Activated CD4-positive, alpha-beta T cell treated with anti-CD3 and anti-CD28 coated beads for 4 hours (primary cell): ENCODE data around the gene PRKCA.
"Not testable (repeated sequence)": the region's sequence is repeated elsewhere in the genome, so short reads cannot be mapped to it uniquely, and the experiment has no call there.

Source experiments
- DNase-seq, 2 donors: peaks; one replicate each; pipeline ENCODE4 v3.0.0-alpha.2; 2020

Gene PRKCA

GRCh38 chr17:66290101-66290722 lies 12.2 kb upstream of the PRKCA start:
- DNase-seq = no peak

DNA sequence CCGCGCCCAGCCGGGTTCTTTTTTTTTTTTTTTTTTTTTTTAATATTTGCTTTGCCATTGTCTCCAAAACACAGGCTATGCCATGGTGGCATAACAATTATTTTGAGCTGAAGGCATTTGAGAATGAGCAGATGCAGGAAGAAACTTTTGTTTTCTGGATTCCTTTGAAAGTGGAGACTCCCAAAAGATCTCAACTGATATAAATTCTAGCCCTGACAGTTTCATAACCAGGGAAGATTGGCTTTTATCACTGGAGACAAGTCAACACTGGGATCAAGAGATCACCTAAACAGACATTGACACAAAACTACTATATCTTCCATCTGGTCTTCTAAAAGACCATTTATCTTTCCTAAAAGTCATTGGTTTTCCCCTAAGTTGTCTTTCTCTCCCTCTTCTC lies 10.1 kb upstream of the PRKCA start:
- no peak for DNase-seq

- DNase-seq = no peak
These were observed 6.1 kb upstream of the PRKCA start for GRCh38 chr17:66296289-66296725.

DNA sequence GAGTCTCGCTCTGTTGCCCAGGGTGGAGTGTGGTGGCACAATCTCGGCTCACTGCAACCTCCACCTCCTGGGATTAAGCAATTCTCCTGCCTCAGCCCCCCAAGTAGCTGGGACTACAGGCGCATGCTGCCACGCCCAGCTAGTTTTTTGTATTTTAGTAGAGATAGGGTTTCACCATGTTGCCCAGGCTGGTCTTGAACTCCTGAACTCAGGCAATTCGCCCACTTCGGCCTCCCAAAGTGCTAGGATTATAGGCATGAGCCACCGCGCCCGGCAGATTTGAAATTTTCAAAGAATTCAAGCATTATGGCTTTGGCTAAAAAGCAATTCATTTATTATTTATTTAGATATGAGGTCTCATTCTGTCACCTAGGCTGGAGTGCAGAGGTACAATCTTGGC lies 5.0 kb upstream of the PRKCA start:
- not testable (repeated sequence) for DNase-seq

DNA sequence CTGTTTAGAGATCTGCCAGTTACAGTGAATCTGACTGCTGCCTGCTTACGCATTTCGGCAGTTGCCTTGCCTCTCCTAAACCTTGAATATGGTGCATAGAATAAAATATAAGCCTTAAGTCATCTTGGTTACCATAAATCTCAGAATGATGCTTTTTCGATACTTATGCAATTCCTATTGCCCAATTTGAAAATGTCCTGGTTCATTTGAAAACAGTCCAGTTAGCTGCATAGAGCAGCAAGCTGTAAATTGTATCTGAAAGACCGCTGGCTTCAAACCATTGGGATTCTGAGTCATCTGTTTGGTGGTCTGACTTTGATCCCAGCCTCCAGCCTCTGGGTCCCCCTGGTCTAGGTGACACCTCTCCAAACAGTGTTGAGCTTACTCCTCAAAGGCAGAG lies 2.7 kb upstream of the PRKCA start:
- DNase-seq = no peak

DNA sequence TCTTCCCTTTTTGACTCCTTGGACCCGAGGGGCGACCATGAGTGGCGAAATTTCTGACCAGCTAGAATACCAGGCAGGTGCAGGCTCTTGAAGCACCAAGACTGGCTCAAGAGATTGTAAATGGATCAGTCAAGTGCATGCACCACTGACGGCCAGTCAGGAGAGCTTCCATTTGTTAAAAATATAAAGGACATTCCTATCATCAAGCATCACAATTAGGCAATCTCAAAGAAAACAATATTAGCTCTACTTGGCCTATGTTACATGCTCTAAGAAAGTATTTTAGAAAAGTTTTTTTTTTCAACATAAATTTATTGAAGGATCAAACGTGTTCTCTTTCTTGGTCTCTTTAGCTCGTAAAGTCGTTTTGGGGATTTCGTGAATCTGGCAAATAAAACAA lies 1.5 kb upstream of the PRKCA start:
- no peak for DNase-seq

DNA sequence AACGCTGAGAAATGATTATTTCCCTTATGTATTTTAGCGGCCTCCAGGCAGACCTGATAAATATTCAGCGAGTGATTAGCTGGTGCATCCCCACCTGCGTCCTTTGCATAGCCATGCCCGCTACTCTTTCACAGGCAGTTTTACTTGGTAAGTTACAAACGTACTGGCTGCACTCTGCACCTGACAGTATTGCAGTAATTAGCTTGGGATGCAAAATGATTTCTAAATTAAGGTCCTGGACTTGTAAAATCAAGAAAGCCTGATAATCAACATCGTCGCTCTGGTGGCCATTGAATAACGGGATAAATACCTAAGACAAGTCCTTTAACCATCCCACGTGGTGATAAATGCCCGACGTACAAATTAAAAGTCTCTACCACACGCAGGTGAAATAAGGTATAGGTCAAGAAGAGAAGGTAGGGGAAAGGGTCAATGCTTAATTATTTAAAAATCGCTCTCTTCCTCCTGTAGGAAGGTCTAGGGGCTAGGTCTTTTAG lies 998 bp upstream of the PRKCA start:
- DNase-seq = no peak

DNA sequence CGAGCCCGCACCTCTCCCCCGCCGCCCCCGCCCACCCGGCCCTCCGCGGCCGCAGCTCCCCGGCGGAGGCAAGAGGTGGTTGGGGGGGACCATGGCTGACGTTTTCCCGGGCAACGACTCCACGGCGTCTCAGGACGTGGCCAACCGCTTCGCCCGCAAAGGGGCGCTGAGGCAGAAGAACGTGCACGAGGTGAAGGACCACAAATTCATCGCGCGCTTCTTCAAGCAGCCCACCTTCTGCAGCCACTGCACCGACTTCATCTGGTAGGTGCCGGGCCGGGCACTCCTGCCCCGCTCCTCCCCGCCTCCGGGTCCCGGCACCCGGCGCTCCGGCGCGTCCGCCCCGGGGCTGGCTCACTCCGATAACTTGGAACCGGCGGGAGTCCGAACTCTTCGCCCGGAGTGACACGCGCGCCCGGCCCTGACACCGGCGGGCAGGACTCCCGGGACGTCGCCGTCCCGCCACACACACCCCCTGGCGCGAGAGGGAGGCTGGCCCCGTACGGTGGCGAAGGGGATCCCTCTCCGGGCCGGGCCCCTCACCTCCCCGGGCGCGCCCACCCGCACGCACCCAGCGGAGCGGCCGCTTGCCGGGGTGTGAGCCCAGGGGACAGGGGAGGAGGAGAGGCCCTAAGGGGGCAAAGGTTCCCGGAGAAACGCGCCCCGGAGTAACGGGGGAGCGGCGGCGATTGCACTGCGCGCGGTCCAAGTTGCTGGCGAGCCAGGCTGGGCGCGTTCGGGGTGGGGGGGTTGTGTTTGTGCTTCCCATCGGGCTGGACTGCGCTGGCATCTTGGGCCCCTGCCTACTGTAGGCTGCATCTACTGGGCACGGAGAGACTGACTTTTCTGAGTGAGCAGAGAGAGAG lies 581 bp downstream of the PRKCA start:
- DNase-seq = peak; percentile 38 to 43

DNA sequence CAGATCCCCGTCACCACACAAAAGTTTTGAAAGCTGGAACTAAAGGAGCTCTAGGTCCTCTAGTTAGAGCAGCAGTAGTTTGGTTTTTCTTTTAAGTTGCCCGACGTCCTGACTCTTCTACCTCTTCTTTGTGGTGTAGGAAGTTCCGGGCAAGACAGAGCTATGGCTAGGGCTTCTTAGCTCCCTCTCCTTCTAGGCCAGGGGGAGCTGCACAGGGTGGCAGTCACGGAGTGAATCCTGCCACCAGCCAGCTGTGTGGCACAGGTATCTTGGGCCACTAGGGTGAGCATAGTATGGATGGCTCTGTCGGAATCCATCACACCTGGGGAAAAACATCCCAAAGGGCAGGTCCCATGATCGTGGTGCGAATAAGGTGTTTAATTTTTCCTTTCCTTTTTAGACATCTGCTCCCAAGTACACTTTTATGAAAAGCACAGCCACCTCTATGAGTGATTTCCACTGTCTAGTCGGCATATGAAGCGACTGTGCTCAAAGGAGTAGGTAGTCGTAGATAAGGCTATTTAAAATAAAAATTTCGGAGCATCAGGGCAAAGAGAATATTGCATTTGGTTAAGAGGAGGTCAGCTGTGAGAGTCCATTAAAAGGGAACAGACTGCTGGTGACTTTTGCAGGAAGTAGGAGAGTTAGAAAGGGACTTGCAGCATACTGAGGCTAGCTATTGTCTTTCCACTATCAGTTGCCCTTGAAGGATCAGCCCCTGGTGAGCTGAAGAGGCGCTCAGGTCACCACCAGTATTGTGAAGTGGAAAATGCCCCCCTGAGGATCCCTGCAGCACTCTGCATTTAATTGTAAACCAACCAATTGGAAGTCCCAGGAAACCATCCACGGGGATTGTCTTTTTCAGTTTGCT lies 2.1 kb downstream of the PRKCA start:
- DNase-seq = peak in 1 of 2 donors; percentile 15

DNA sequence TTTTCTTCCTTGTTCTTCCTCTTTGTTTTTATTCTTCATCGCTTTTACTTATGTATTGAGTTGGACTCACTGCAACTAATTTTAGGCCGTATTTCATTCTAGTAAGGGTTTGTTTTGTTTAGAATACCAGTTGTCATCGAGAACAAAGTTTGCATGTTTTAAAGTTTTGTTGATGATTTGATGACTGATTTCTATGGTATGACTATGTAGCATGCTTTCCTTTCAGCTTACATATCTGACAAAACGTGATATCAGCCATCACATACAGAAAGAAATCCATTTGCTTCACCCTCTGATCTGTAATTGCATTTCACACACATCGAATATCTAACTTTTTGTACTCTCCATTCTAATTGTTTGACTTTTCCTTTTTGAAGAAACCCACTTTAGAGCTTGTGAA lies 4.0 kb downstream of the PRKCA start:
- DNase-seq = no peak

- no peak for DNase-seq
These were observed 4.8 kb downstream of the PRKCA start for GRCh38 chr17:66307257-66307656.

DNA sequence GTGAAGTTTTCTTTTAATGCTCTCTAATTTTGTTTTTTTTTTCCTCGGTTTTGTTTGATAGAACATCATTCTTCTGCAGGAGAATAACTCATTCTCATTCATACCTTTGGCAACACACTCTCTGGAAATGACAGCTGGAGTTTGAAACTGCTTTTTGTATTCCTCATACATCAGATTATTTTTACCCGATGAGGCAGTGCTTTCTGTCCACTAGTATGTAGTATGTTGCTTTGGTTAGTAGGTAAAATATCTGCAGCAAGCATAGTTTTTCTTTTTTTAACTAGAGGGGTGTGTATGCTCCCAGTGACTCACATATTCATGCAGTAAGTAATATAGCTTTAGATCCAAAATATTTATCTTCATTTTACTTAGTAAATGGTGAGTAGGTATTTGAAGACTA lies 6.4 kb downstream of the PRKCA start:
- no peak for DNase-seq

- no peak for DNase-seq
These were observed 7.4 kb downstream of the PRKCA start for GRCh38 chr17:66309793-66310192.

DNA sequence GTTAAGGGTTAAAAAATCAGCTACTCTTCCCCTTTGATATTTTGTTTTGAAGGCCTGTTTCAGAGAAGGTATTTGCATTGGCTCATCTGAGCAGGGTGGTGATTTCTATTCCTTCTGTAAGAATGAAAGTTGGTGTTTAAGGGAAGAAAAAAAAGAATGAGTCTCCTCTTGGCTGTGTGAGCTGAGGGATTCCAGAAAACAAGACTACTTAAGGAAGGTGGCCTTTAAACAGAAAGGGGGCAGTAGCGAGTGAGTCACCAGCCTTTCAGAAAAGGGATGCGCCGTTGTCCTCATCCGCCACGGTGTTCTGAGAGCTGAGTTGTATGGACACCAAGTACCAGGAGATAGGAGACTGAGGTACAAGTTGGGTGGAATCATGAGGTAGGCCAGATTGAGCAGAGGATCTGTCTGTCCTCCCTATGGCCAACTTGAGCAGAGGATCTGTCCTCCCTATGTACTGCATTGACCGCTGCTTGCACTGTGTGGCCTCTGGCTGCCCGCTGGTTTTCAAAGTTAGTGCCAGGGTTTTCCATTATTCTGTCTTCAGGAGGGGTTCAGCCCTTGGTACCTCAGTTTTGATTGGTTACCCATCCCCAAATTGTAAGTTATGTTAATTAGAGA lies 8.2 kb downstream of the PRKCA start:
- DNase-seq = no peak

DNA sequence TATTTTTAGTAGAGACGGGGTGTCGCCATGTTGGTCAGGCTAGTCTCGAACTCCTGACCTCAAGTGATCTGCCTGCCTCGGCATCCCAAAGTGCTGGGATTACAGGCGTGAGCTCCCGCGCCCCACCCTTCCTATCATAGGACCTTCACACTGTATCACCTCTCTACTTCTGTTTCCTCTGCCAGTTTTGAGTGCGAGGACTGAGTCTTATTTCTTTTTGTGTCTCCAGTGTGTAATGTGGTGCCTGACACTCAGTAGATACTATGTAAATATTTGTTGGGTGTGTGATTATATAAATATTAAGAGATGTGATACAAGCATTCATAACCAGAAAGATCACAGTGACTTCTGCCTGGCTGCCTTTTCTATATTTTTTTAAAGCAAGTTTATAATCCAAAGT lies 10.5 kb downstream of the PRKCA start:
- no peak for DNase-seq

DNA sequence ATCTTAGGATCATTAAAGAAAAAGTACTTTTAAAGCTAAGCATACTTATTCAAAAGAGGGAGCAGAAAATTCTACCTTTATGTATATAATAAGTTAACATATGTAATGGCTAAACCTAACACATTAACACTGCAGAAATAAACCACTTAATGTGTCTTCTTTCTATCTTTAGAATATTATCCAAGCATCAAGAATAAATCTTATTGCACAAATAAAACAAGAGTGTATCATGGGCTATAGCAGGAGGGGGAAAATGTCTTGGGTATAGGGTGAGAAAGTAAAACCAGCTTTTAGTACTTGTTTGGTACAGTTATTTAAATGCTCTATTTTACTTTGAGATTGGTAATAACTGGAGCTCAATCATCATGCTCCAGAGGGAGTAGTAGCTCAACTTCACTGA lies 10.9 kb downstream of the PRKCA start:
- no peak for DNase-seq

- peak; percentile 32 to 34 for DNase-seq
These were observed 11.7 kb downstream of the PRKCA start for GRCh38 chr17:66313995-66314659.

GRCh38 chr17:66317629-66318028 lies 15.2 kb downstream of the PRKCA start:
- no peak for DNase-seq

DNA sequence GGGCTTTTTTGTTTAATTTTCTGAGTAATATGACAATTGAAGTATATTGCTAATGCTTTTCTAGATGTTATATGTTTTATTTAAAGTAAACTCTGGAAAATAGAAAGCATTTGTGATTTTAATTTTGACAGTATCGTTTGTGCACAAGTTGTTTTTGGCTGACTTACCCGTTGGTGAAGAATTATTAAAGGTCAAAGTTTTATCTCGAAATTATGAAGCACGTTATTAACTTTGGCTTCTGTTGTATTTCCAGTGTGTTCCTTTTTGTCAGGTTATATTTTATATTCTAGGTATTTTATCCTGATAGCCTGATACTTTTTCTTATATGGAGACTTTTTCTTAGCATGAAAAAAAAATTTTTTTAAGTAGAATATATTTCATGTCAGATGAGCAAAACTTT lies 16.8 kb downstream of the PRKCA start:
- DNase-seq = no peak

DNA sequence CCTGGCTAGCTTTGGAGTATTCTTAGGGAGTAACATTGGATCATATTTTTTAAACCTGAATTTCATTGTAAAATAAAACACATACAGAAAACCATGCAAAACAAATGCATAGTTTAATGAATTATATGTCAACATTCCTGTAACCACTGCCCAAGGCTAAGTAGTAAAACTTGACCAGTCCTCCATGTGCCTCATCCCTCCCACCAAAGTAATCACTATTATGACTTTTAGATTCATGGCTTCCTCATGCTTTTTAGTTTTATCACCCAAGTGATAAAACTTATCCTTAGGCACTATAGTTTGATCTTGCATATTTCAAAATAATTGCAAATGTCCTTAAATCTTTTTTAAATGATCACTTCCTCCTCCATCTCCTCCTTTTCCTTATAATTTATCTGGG lies 20.4 kb downstream of the PRKCA start:
- no peak for DNase-seq

- not testable (repeated sequence) for DNase-seq
These were observed 22.1 kb downstream of the PRKCA start for GRCh38 chr17:66324381-66325004.
